H1 (cell line): Measurements from ENCODE around the gene SMARCD2. TPM values are rescaled to one million over a fixed set of nuclear protein-coding genes. Genes with fewer than 3 reads are reported as not detected.
"Not testable (repeated sequence)": the region's sequence is repeated elsewhere in the genome, so short reads cannot be mapped to it uniquely, and the experiment has no call there.

ENCODE experiments used
- CTCF ChIA-PET: fragments of 300-600 bp; sonication (Branson Sonifier 250); formaldehyde crosslinking; loops from one replicate; lab custom pipeline; 2021; ENCODE audit not compliant: partially characterized antibody; lab: Charles Lee
- POLR2A ChIA-PET: fragments of 300-600 bp; sonication (Branson Sonifier 250); formaldehyde crosslinking; loops from one replicate; lab custom pipeline; 2021; ENCODE audit warnings: inconsistent platforms; ENCODE audit not compliant: partially characterized antibody; lab: Charles Lee
- DNase-seq, 2 experiments: peaks; one replicate each; pipeline versions ENCODE4 v3.0.0 to v3.0.0-alpha.2; 2010 to 2022; ENCODE audit warnings: low spot score in 2 of 2, low read depth in 1 of 2, mixed read lengths in 1 of 2
- FAIRE-seq: peaks from 2 replicates; lab custom pipeline; 2011; peaks lifted over from hg19 to GRCh38; lab: Jason Lieb, UNC
- H2AFZ ChIP-seq: 2 replicates; pipeline ENCODE4 v1.8.1; 2012; ENCODE audit warnings: low read length, inconsistent platforms
- H2AK5ac ChIP-seq: 2 replicates; pipeline ENCODE4 v1.6.1; 2013; ENCODE audit warnings: low read depth, low read length
- H2BK120ac ChIP-seq: replicated peaks from 2 replicates; pipeline ENCODE3; 2013; ENCODE audit warnings: low read depth, low read length, inconsistent platforms
- H2BK12ac ChIP-seq: 2 replicates; pipeline ENCODE4 v1.6.1; 2013; ENCODE audit warnings: low read depth, low read length
- H2BK15ac ChIP-seq: 2 replicates; pipeline ENCODE4 v1.6.1; 2013; ENCODE audit warnings: low read length
- H2BK20ac ChIP-seq: 2 replicates; pipeline ENCODE4 v1.6.1; 2013; ENCODE audit warnings: low read length
- H2BK5ac ChIP-seq: 2 replicates; pipeline ENCODE4 v1.6.1; 2013; ENCODE audit warnings: low read depth, low read length
- H3K14ac ChIP-seq: 2 replicates; pipeline ENCODE4 v1.6.1; 2013; ENCODE audit warnings: inconsistent platforms; ENCODE audit not compliant: insufficient read length
- H3K18ac ChIP-seq: 2 replicates; pipeline ENCODE4 v1.6.1; 2013; ENCODE audit warnings: low read length; ENCODE audit errors: extremely low read depth
- H3K23ac ChIP-seq: 2 replicates; pipeline ENCODE4 v1.6.1; 2013; ENCODE audit warnings: inconsistent platforms; ENCODE audit not compliant: insufficient read length
- H3K23me2 ChIP-seq: 2 replicates; pipeline ENCODE4 v1.6.1; 2013; ENCODE audit warnings: low read depth, low read length
- H3K27ac ChIP-seq: 2 replicates; pipeline ENCODE4 v1.6.1; 2011; ENCODE audit warnings: low read depth, low read length, inconsistent platforms
- H3K27me3 ChIP-seq, 4 experiments: replicated peaks in 1 of 4; 1 replicate in 1 of 4; 2 replicates in 3 of 4; pipeline versions ENCODE4 v1.6.1 to v1.8.1; 2011 to 2013; ENCODE audit warnings: low read length in 3 of 4, mild to moderate bottlenecking in 3 of 4, inconsistent platforms in 2 of 4, mixed read lengths in 2 of 4, moderate library complexity in 1 of 4; ENCODE audit not compliant: control insufficient read depth in 3 of 4, insufficient read depth in 3 of 4; ENCODE audit errors: extremely low read depth in 1 of 4
- H3K36me3 ChIP-seq, 4 experiments: 2 replicates each; pipeline versions ENCODE4 v1.6.1 to v1.8.1; 2011 to 2013; ENCODE audit warnings: mild to moderate bottlenecking in 4 of 4, low read length in 3 of 4, moderate library complexity in 2 of 4, control low read depth in 1 of 4, inconsistent platforms in 1 of 4; ENCODE audit not compliant: insufficient read depth in 4 of 4, control insufficient read depth in 2 of 4
- H3K4ac ChIP-seq: replicated peaks from 2 replicates; pipeline ENCODE3; 2013; ENCODE audit warnings: low read length, low read depth, mixed read lengths, inconsistent platforms; ENCODE audit not compliant: insufficient read length
- H3K4me1 ChIP-seq, 4 experiments: replicated peaks in 1 of 4; 1 replicate in 1 of 4; 2 replicates in 3 of 4; pipeline versions ENCODE4 v1.6.1 to v1.8.1; 2011 to 2013; ENCODE audit warnings: low read length in 3 of 4, inconsistent platforms in 2 of 4, mixed read lengths in 1 of 4; ENCODE audit not compliant: insufficient read depth in 4 of 4, control insufficient read depth in 3 of 4
- H3K4me2 ChIP-seq, 2 experiments: 2 replicates each; pipeline versions ENCODE4 v1.6.1 to v1.8.1; 2011 to 2013; ENCODE audit warnings: low read depth in 2 of 2, low read length in 2 of 2, control low read depth in 1 of 2, inconsistent platforms in 1 of 2, mild to moderate bottlenecking in 1 of 2; ENCODE audit not compliant: insufficient read depth in 1 of 2
- H3K4me3 ChIP-seq, 4 experiments: fragments of 200-600, 300-600 bp in 1 of 4; sonication (generic), shearing (Covaris generic), sonication (Bioruptor Twin) in 1 of 4; 2 replicates each; pipeline versions ENCODE4 v1.5.1 to v1.8.1; 2011 to 2016; ENCODE audit warnings: low read length in 4 of 4, low read depth in 3 of 4, control low read depth in 2 of 4, inconsistent platforms in 2 of 4, mild to moderate bottlenecking in 2 of 4, mixed read lengths in 1 of 4, moderate library complexity in 1 of 4; ENCODE audit not compliant: insufficient read depth in 2 of 4; ENCODE audit errors: extremely low read depth in 1 of 4
- H3K56ac ChIP-seq: replicated peaks from 2 replicates; pipeline ENCODE3; 2013; ENCODE audit warnings: low read depth, mild to moderate bottlenecking, mixed read lengths, low read length, inconsistent platforms; ENCODE audit not compliant: insufficient read length
- H3K79me1 ChIP-seq: 2 replicates; pipeline ENCODE4 v1.6.1; 2013; ENCODE audit warnings: low read depth, low read length, control low read depth
- H3K79me2 ChIP-seq, 2 experiments: 2 replicates each; pipeline versions ENCODE4 v1.6.1 to v1.8.1; 2012 to 2013; ENCODE audit warnings: low read length in 2 of 2, mild to moderate bottlenecking in 2 of 2, inconsistent platforms in 1 of 2; ENCODE audit not compliant: insufficient read depth in 2 of 2, control insufficient read depth in 1 of 2
- H3K9ac ChIP-seq, 4 experiments: replicated peaks in 1 of 4; 1 replicate in 1 of 4; 2 replicates in 3 of 4; pipeline versions ENCODE4 v1.6.1 to v1.8.1; 2011 to 2013; ENCODE audit warnings: low read depth in 3 of 4, low read length in 3 of 4, control low read depth in 2 of 4, mild to moderate bottlenecking in 2 of 4, moderate library complexity in 2 of 4, inconsistent platforms in 1 of 4; ENCODE audit errors: extremely low read depth in 1 of 4
- H3K9me3 ChIP-seq, 2 experiments: 2 replicates each; pipeline versions ENCODE4 v1.6.1 to v1.8.1; 2012 to 2013; ENCODE audit warnings: mild to moderate bottlenecking in 2 of 2, moderate library complexity in 2 of 2, control low read depth in 1 of 2, inconsistent platforms in 1 of 2, low read depth in 1 of 2, low read length in 1 of 2, mixed read lengths in 1 of 2; ENCODE audit not compliant: insufficient read depth in 2 of 2
- H4K20me1 ChIP-seq, 2 experiments: replicated peaks in 1 of 2; 2 replicates each; pipeline versions ENCODE3 to v1.8.1; 2011 to 2013; ENCODE audit warnings: inconsistent platforms in 2 of 2, low read length in 2 of 2, mild to moderate bottlenecking in 1 of 2; ENCODE audit not compliant: insufficient read depth in 2 of 2, control insufficient read depth in 1 of 2
- H4K5ac ChIP-seq: 2 replicates; pipeline ENCODE4 v1.6.1; 2013; ENCODE audit warnings: low read length, low read depth, mixed read lengths, inconsistent platforms; ENCODE audit not compliant: insufficient read length
- H4K8ac ChIP-seq: 2 replicates; pipeline ENCODE4 v1.8.0; 2013; ENCODE audit warnings: mild to moderate bottlenecking, moderate library complexity, low read length, inconsistent platforms; ENCODE audit not compliant: insufficient read depth; ENCODE audit errors: extremely low read depth
- H4K91ac ChIP-seq: replicated peaks from 2 replicates; pipeline ENCODE3; 2013; ENCODE audit warnings: low read length, mixed read lengths, inconsistent platforms; ENCODE audit not compliant: insufficient read length
- CHD2 ChIP-seq: IDR thresholded peaks from 2 replicates; pipeline ENCODE4 v1.6.1; 2012; ENCODE audit warnings: low read length, improper control_type of control experiment
- EP300 ChIP-seq, 2 experiments: IDR thresholded peaks; 1 replicate in 1 of 2; 2 replicates in 1 of 2; pipeline ENCODE4 v1.6.1; 2011 to 2012; ENCODE audit warnings: low read depth in 2 of 2, low read length in 2 of 2, mild to moderate bottlenecking in 2 of 2, borderline replicate concordance in 1 of 2, inconsistent platforms in 1 of 2, moderate library complexity in 1 of 2
- EZH2 ChIP-seq: fragments of 200-600 bp; sonication (generic); IDR thresholded peaks from 2 replicates; pipeline ENCODE4 v1.7.1; 2012; ENCODE audit warnings: low read depth, mild to moderate bottlenecking, moderate library complexity, low read length, inconsistent platforms; ENCODE audit not compliant: severe bottlenecking
- JUN ChIP-seq: IDR thresholded peaks from 2 replicates; pipeline ENCODE4 v1.6.1; 2011; ENCODE audit warnings: low read depth, mild to moderate bottlenecking, improper control_type of control experiment, low read length
- NRF1 ChIP-seq: IDR thresholded peaks from 2 replicates; pipeline ENCODE4 v1.6.1; 2011; ENCODE audit warnings: mild to moderate bottlenecking, low read depth, low read length, improper control_type of control experiment
- POLR2A ChIP-seq, 2 experiments: IDR thresholded peaks; 1 replicate in 1 of 2; 2 replicates in 1 of 2; pipeline ENCODE4 v1.6.1; 2011; ENCODE audit warnings: low read depth in 2 of 2, low read length in 2 of 2, mild to moderate bottlenecking in 2 of 2; ENCODE audit errors: control extremely low read depth in 1 of 2
- RXRA ChIP-seq: IDR thresholded peaks from 2 replicates; pipeline ENCODE4 v1.6.1; 2011; ENCODE audit warnings: low read depth, mild to moderate bottlenecking, low read length, moderate library complexity; ENCODE audit not compliant: insufficient read depth
- SAP30 ChIP-seq: fragments of 300-600 bp; sonication (generic); IDR thresholded peaks from 2 replicates; pipeline ENCODE4 v1.7.1; 2012; ENCODE audit warnings: low read length, moderate library complexity, mild to moderate bottlenecking, inconsistent platforms; ENCODE audit not compliant: insufficient read depth, insufficient replicate concordance
- TEAD4 ChIP-seq: IDR thresholded peaks from 2 replicates; pipeline ENCODE4 v1.6.1; 2012; ENCODE audit warnings: low read depth, low read length, inconsistent platforms, mixed read lengths
- WGBS, 2 experiments: shearing (Covaris generic) in 1 of 2; methylation state at CpG; one replicate each; pipeline versions ENCODE4 v1.1.6 to v1.1.7; 2013 to 2015; ENCODE audit warnings: low lambda C conversion rate in 2 of 2, mixed read lengths in 2 of 2, inconsistent platforms in 1 of 2, low coverage in 1 of 2, missing lambda C conversion rate in 1 of 2; ENCODE audit not compliant: insufficient replicate concordance in 2 of 2, insufficient coverage in 1 of 2, insufficient read length in 1 of 2; ENCODE audit errors: extremely low coverage in 1 of 2, missing lambda C conversion rate in 1 of 2; 5-methylcytosine and 5-hydroxymethylcytosine counted together
- polyA plus RNA-seq, 7 experiments: library from polyadenylated mRNA; depleted of rRNA in 3 of 7; stranded (reverse) in 5 of 7; unstranded in 2 of 7; fragments of >200 nt in 5 of 7; fragments of 200-250 nt in 2 of 7; gene quantifications; 1 replicate in 5 of 7; 2 replicates in 1 of 7; 4 replicates in 1 of 7; pipeline versions ENCODE4 v1.2.1 to v1.2.3, GENCODE V29; 2011 to 2013; ENCODE audit warnings: missing spikeins in 2 of 7, mixed read lengths in 2 of 7
- total RNA-seq: library from RNA; stranded (reverse); fragmentation: NEBNext Ultra II Directional; extraction: Animal tissue kit (Norgen Biotek cat#: 25700); gene quantifications from 2 replicates; pipeline ENCODE4 v1.2.1, GENCODE V29; 2021

Gene SMARCD2
- total and polyA plus RNA-seq, 2 of the 8 experiments (the other 6 are each of a cell fraction or from before 2014, with no cell fraction given): 90.0 to 92.2 TPM

GRCh38 chr17:63843910-63844677 lies 1.6 kb upstream of the SMARCD2 start (continued):
- no peak for TF ChIP-seq TEAD4
- TF ChIP-seq NRF1: no peak
- TF ChIP-seq RXRA: no peak
- TF ChIP-seq EZH2: no peak
- no peak for TF ChIP-seq POLR2A (IDR thresholded peaks at IDR 0.05; ENCODE audit: control extremely low read depth in 1 of 2, low read depth in 2 of 2, low read length in 2 of 2)
- no peak for TF ChIP-seq EP300 (IDR thresholded peaks at IDR 0.05; ENCODE audit: borderline replicate concordance in 1 of 2, low read depth in 2 of 2, low read length in 2 of 2)
- no peak for TF ChIP-seq JUN
- no peak for TF ChIP-seq CHD2
- no peak for TF ChIP-seq SAP30
- TF ChIP-seq, all 59 proteins: peak for 0

GRCh38 chr17:63843387-63843888 lies 953 bp upstream of the SMARCD2 start:
- H3K4ac ChIP-seq, H3K9ac ChIP-seq, H3K23me2 ChIP-seq, H4K20me1 ChIP-seq, H2BK20ac ChIP-seq, FAIRE-seq, H3K27ac ChIP-seq, H2BK12ac ChIP-seq, H2BK120ac ChIP-seq, H2BK5ac ChIP-seq, H3K79me1 ChIP-seq, H3K9me3 ChIP-seq, H3K18ac ChIP-seq, H3K14ac ChIP-seq, H3K36me3 ChIP-seq, H2AK5ac ChIP-seq, H4K91ac ChIP-seq, H3K56ac ChIP-seq, DNase-seq, H3K23ac ChIP-seq, H2BK15ac ChIP-seq: not testable (repeated sequence)
- peaks cover 3 to 19% (median 19%) of the 10 kb centered on the region in 4 experiments for H3K4me1 ChIP-seq
- 52% methylated on average over 16 of the region's 19 CpGs; no CpG with 5 or more reads in 1 of the 2 experiments for WGBS, 2 experiments
- peaks cover 0 to 23% (median 16%) of the 10 kb centered on the region in 4 experiments; a peak in 6 of 7 replicates for H3K27me3 ChIP-seq
- peak overlapping the region; percentile 59 for H3K4me2 ChIP-seq
- H2AFZ ChIP-seq: peak overlapping the region; percentile 43; the same call in 1 of the 2 replicates
- ChIA-PET POLR2A (interaction anchor here (0.9 to 27.8 kb wide), 3 partner anchors 10 to 70 kb away, joined by 3 to 593 read pairs (median 13); partner anchors contain the start of genes CCDC47, DDX42, FTSJ3 and PSMC5), CTCF (interaction anchor here (0.9 to 6.9 kb wide), 3 partner anchors 9 to 15 kb away, joined by 3 to 77 read pairs (median 7); no protein-coding TSS in a partner anchor)
- peak overlapping the region; percentile 54; the same call in 1 of the 2 replicates for H4K8ac ChIP-seq
- H3K79me2 ChIP-seq: peaks cover 11 to 25% of the 10 kb centered on the region in 2 experiments
- H3K4me3 ChIP-seq: peak overlapping the region; percentile 59 to 97 (median 65)
- H4K5ac ChIP-seq: peak overlapping the region; percentile 23
